DOHH2 (cell line): Measurements from ENCODE around the gene LGI2.

Source experiments
- CTCF ChIP-seq: fragments of 200-600 bp; sonication (generic); IDR thresholded peaks from one replicate; pipeline ENCODE4 v1.5.1; 2014; ENCODE audit warnings: antibody characterized with exemption, mild to moderate bottlenecking, low read depth, low read length; ENCODE audit not compliant: poor library complexity, severe bottlenecking
- EZH2phosphoT487 ChIP-seq: fragments of 200-600 bp; sonication (generic); IDR thresholded peaks from 2 replicates; pipeline ENCODE4 v1.6.1; 2017; ENCODE audit warnings: borderline replicate concordance, mild to moderate bottlenecking, antibody characterized with exemption, low read length, moderate library complexity, mixed read lengths

- TF ChIP-seq CTCF (no peak), EZH2phosphoT487 (no peak)
Observed at GRCh38 chr4:24988776-24989175, 42.0 kb downstream of the LGI2 start.
